D721Med (cell line): Measurements from ENCODE around the gene TMIE.

Experiments
- DNase-seq: peaks from one replicate; pipeline ENCODE4 v3.0.0; 2011; ENCODE audit warnings: low spot score; ENCODE audit not compliant: insufficient read length
- FAIRE-seq: peaks from 2 replicates; lab custom pipeline; 2011; peaks lifted over from hg19 to GRCh38; lab: Jason Lieb, UNC
- CTCF ChIP-seq: IDR thresholded peaks from 2 replicates; pipeline ENCODE4 v1.5.1; 2012; ENCODE audit warnings: mild to moderate bottlenecking, control low read depth; ENCODE audit not compliant: insufficient read depth; ENCODE audit errors: missing control alignments

Gene TMIE

GRCh38 chr3:46680298-46680826 is 20.8 kb upstream of the TMIE start:
- FAIRE-seq (no peak), DNase-seq (no peak)
- TF ChIP-seq CTCF: no peak

- DNase-seq: no peak
- FAIRE-seq: no peak
- TF ChIP-seq CTCF: no peak
These were observed 19.8 kb upstream of the TMIE start for GRCh38 chr3:46681387-46681786.

- TF ChIP-seq CTCF: no peak
- no peak for DNase-seq
- FAIRE-seq: no peak
These were observed 19.2 kb upstream of the TMIE start for GRCh38 chr3:46681856-46682540.

- no peak for TF ChIP-seq CTCF
- no peak for FAIRE-seq
- no peak for DNase-seq
These were observed 18.2 kb upstream of the TMIE start for GRCh38 chr3:46682974-46683373.

GRCh38 chr3:46684891-46685290 is 16.3 kb upstream of the TMIE start:
- no peak for TF ChIP-seq CTCF
- no peak for DNase-seq
- no peak for FAIRE-seq

- FAIRE-seq (no peak), DNase-seq (no peak)
- no peak for TF ChIP-seq CTCF
These were observed 15.7 kb upstream of the TMIE start for GRCh38 chr3:46685446-46685845.

- DNase-seq (no peak), FAIRE-seq (no peak)
- TF ChIP-seq CTCF: no peak
These were observed 10.4 kb upstream of the TMIE start for GRCh38 chr3:46690798-46691197.
